Breast epithelium (tissue), 3 donors: Measurements from ENCODE around the gene TMEM217.

Source experiments
- POLR2A ChIP-seq: fragments of 450-650 bp; IDR thresholded peaks from one replicate; pipeline ENCODE4 v1.6.1; 2016; ENCODE audit warnings: antibody characterized with exemption, mild to moderate bottlenecking, moderate library complexity
- POLR2AphosphoS5 ChIP-seq, 3 donors: sonication (generic); formaldehyde crosslinking; IDR thresholded peaks; one replicate each; pipeline ENCODE4 v1.6.1; 2017; ENCODE audit warnings: antibody characterized with exemption in 3 of 3
- TF ChIP-seq, protein P1 (sequence below), 3 donors: fragments of 450-650 bp; IDR thresholded peaks; one replicate each; pipeline ENCODE4 v1.5.1; 2016 to 2017; ENCODE audit warnings: antibody characterized with exemption in 3 of 3, mild to moderate bottlenecking in 3 of 3, moderate library complexity in 3 of 3

GRCh38 chr6:37302086-37302686 lies 44.2 kb upstream of the TMEM217 start:
- TF ChIP-seq, protein P1, sequence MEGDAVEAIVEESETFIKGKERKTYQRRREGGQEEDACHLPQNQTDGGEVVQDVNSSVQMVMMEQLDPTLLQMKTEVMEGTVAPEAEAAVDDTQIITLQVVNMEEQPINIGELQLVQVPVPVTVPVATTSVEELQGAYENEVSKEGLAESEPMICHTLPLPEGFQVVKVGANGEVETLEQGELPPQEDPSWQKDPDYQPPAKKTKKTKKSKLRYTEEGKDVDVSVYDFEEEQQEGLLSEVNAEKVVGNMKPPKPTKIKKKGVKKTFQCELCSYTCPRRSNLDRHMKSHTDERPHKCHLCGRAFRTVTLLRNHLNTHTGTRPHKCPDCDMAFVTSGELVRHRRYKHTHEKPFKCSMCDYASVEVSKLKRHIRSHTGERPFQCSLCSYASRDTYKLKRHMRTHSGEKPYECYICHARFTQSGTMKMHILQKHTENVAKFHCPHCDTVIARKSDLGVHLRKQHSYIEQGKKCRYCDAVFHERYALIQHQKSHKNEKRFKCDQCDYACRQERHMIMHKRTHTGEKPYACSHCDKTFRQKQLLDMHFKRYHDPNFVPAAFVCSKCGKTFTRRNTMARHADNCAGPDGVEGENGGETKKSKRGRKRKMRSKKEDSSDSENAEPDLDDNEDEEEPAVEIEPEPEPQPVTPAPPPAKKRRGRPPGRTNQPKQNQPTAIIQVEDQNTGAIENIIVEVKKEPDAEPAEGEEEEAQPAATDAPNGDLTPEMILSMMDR (IDR thresholded peaks at IDR 0.05): no peak
- TF ChIP-seq POLR2A (no peak), POLR2AphosphoS5 (IDR thresholded peaks at IDR 0.05) (no peak)
